ENCODE measurements around the gene TRIOBP. TPM values are rescaled to one million over a fixed set of nuclear protein-coding genes. Genes with fewer than 3 reads are reported as not detected.

Gene TRIOBP
- total RNA-seq, 1 donor from 2014 or later, result 49.5 TPM

- H3K36me3 Mint-ChIP-seq (ENCODE audit: low read depth), result peaks cover 12% of the 10 kb centered on the region
- no peaks in the 10 kb centered on the region for H3K9me3 Mint-ChIP-seq (ENCODE audit: low read depth)
- peak overlapping the region; percentile 87 for H3K27ac Mint-ChIP-seq (ENCODE audit: unreplicated experiment)
- H3K4me3 Mint-ChIP-seq (ENCODE audit: unreplicated experiment), result no peak overlapping the region
- peaks cover 60% of the 10 kb centered on the region for H3K4me1 Mint-ChIP-seq (ENCODE audit: low read depth)
- TF ChIP-seq CTCF (IDR thresholded peaks at IDR 0.05), result peak; percentile 39
- no peaks in the 10 kb centered on the region for H3K27me3 Mint-ChIP-seq (ENCODE audit: low read depth)
- DNase-seq (ENCODE audit: low spot score), result no peak
Observed at GRCh38 chr22:37752189-37753087, 55.6 kb downstream of the TRIOBP start.

GRCh38 chr22:37753746-37754145 lies 56.9 kb downstream of the TRIOBP start:
- H3K4me1 Mint-ChIP-seq (ENCODE audit: low read depth), result peaks cover 52% of the 10 kb centered on the region
- no peak for TF ChIP-seq CTCF (IDR thresholded peaks at IDR 0.05)
- peak overlapping the region; percentile 33 for H3K27ac Mint-ChIP-seq (ENCODE audit: unreplicated experiment)
- H3K27me3 Mint-ChIP-seq (ENCODE audit: low read depth), result no peaks in the 10 kb centered on the region
- peaks cover 19% of the 10 kb centered on the region for H3K36me3 Mint-ChIP-seq (ENCODE audit: low read depth)
- DNase-seq (ENCODE audit: low spot score), result no peak
- no peaks in the 10 kb centered on the region for H3K9me3 Mint-ChIP-seq (ENCODE audit: low read depth)
- H3K4me3 Mint-ChIP-seq (ENCODE audit: unreplicated experiment), result no peak overlapping the region

- Mint-ChIP-seq H3K36me3 (ENCODE audit: low read depth) (peaks cover 30% of the 10 kb centered on the region), H3K9me3 (ENCODE audit: low read depth) (no peaks in the 10 kb centered on the region), H3K27ac (ENCODE audit: unreplicated experiment) (no peak overlapping the region), H3K27me3 (ENCODE audit: low read depth) (no peaks in the 10 kb centered on the region), H3K4me3 (ENCODE audit: unreplicated experiment) (no peak overlapping the region), H3K4me1 (ENCODE audit: low read depth) (peaks cover 13% of the 10 kb centered on the region)
- DNase-seq (ENCODE audit: low spot score), result no peak
- TF ChIP-seq CTCF (IDR thresholded peaks at IDR 0.05), result no peak
Observed at GRCh38 chr22:37757663-37758062, 60.8 kb downstream of the TRIOBP start.

- Mint-ChIP-seq H3K4me3 (ENCODE audit: unreplicated experiment) (no peak overlapping the region), H3K27me3 (ENCODE audit: low read depth) (no peaks in the 10 kb centered on the region), H3K36me3 (ENCODE audit: low read depth) (peaks cover 30% of the 10 kb centered on the region), H3K9me3 (ENCODE audit: low read depth) (no peaks in the 10 kb centered on the region), H3K4me1 (ENCODE audit: low read depth) (peaks cover 4% of the 10 kb centered on the region), H3K27ac (ENCODE audit: unreplicated experiment) (no peak overlapping the region)
- TF ChIP-seq CTCF (IDR thresholded peaks at IDR 0.05), result no peak
- no peak for DNase-seq (ENCODE audit: low spot score)
Observed at GRCh38 chr22:37758694-37759093, 61.8 kb downstream of the TRIOBP start.

GRCh38 chr22:37759281-37759680 lies 62.4 kb downstream of the TRIOBP start:
- no peak overlapping the region for H3K27ac Mint-ChIP-seq (ENCODE audit: unreplicated experiment)
- H3K4me3 Mint-ChIP-seq (ENCODE audit: unreplicated experiment), result no peak overlapping the region
- no peak for DNase-seq (ENCODE audit: low spot score)
- no peaks in the 10 kb centered on the region for H3K4me1 Mint-ChIP-seq (ENCODE audit: low read depth)
- H3K36me3 Mint-ChIP-seq (ENCODE audit: low read depth), result peaks cover 36% of the 10 kb centered on the region
- no peaks in the 10 kb centered on the region for H3K9me3 Mint-ChIP-seq (ENCODE audit: low read depth)
- no peak for TF ChIP-seq CTCF (IDR thresholded peaks at IDR 0.05)
- no peaks in the 10 kb centered on the region for H3K27me3 Mint-ChIP-seq (ENCODE audit: low read depth)

Measured in chondrocyte (in vitro differentiated cells).